HEK293 (cell line): ENCODE data around the gene FAM110A.

ENCODE experiments used
- CTCF ChIP-seq: fragments of 450-650 bp; formaldehyde crosslinking; IDR thresholded peaks from 2 replicates; pipeline ENCODE4 v1.5.1; 2016; ENCODE audit warnings: missing biosample characterization, missing genetic modification characterization
- ZNF121 ChIP-seq: fragments of 450-650 bp; formaldehyde crosslinking; IDR thresholded peaks from 2 replicates; pipeline ENCODE4 v1.5.1; 2016; ENCODE audit warnings: missing biosample characterization, missing genetic modification characterization

- TF ChIP-seq CTCF (tag by site-specific recombination) = no peak
- no peak for TF ChIP-seq ZNF121 (tag by site-specific recombination)
Observed at GRCh38 chr20:845226-845868, 11.8 kb downstream of the FAM110A start.
